GM18520 (cell line): ENCODE data around the gene UXS1.

ENCODE experiments used
- ATAC-seq: cut with Tn5 transposase; IDR thresholded peaks from one replicate; pipeline ENCODE4 v1.9.1; 2021; ENCODE audit not compliant: unreplicated experiment

UXS1 gene

DNA sequence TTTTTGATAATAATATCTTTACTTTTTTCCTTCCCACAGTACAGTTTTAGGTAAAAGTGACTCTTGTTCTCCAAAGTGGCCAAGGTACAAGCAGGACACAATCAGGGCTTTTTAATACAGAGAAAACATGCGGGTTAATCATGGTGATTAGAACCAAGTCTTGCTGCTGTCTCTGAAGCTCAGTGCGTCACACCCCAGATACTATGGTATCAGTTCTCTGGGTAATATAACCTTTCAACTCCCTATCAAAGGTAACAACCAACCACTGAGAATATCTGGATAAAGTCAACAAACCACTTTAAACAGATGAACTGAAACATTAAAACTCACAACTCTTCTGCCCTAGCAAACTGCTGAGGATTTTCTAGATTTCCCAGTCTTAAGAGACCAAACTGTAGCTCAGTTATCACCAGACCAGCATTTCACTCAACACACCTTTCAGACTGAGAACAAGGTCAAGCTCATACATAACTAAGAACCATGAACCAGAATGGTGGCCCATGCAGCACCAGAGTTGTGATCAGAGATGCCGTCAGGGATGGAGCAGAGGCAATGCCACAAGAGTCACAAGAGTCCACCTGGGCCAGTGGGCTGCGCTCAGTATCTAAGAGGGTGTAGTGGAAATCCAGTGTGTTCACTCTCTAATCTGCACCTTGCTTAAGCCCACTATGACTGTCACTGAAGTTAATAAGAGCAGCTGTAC, 103.0 kb downstream of the UXS1 start:
- no peak for ATAC-seq

DNA sequence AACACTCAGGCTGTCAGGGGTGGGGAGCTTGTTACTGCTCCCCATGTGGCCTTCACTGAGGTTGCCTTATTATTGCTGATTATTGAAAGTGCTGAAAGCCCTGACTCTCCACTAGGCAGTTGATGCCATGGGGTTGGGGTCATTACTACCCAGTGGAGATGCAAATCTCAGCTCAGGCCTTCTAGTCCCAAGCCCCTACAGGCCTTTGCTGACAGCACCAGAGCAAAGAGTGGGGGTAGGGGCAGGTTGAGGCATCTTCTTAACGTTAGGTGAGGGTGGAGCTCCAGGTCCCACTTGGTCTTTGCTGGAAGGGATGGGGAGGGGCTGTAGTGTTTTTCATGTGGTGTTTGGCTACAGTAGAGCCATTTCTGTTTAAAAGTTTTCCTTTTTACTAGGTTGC, 104.5 kb downstream of the UXS1 start:
- ATAC-seq: no peak

DNA sequence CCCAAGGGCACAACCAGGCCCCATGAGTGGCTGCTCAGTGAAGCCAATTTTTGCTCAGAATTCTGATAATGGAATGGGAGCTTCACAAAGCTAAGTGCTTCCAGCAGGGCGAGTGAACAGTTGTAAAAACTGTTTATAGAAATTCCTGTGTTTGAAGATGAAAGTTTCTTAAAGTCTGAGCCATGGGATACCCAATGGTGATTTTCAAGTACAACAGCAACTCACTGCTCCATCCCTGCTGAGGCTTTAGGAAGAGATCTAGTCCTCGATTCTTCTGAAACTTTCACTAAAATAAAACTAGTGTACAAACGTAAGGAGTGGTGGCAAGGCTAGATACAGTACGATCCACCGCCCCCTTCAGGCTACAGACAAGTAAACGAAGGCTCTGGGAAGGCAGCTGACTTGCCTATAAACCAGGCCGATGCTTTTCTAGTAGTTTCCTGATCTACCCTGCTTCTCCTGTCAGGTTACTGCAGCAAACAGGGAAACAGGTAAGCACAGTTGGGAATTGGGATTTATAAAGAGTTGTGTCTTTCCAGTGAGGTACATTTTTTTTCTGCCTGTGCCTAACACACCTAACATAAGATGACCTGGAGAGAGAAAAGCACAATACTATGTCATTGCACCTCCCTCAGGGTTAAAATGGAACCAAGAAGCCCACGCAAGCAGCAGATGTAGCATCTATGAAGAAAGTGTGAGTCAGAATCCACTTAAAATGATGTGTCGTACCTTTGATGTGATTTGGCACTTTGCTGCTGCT, 108.7 kb downstream of the UXS1 start:
- ATAC-seq: no peak

DNA sequence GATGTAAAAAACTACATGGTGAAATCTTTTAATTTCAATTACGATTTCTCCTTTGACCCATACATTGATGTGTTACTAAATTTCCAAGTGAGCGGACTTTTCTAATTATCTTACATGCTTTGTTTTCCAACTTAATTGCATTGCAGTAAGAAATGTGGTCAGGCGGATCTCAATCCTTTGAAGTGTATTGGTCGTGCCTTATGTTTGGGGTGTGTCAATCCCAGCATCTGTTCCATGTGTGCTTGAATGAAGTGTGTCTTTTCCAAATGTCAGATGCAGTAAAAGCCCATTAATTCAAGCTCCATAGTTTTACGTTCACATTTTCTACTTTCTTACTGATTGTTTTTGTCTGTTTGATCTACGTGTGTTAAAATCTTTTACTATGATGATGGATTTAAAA, 113.1 kb downstream of the UXS1 start:
- ATAC-seq: no peak

DNA sequence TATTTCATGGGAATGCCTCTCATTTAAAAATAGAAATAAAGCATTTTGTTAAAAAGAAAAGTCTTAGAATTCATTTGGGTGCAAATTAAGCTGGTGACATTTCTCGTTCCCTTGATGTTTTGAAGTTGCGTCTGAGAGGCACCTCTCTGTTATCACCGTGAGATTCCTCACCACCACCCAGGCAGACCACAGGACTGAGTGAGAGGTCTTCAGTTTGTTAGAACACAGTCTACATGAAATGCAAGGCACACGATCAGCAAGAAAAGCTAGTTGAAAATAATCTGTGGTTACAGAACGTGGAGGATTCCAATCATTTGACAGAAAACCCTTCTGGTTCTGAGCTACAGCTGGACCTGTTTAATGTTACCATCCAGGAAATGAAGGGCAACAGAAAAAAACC, 116.0 kb downstream of the UXS1 start:
- no peak for ATAC-seq

DNA sequence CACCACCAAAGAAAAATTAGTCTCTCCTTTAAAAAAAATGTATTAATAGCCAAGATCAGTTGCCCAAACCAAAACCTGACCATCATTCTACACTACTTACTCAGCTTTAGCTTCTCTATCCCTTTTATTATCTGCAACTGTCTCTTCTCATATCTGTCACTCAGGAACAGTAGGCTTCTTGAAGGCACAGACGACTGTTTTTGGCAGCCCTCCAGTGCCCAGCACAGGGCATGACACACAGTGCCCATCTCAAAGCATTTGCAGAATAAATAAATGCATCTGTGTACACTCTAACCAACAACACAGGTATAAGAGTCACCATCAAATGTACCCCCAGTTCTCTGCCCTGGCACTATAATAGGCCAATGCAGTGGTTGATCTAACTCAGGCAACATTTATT, 117.2 kb downstream of the UXS1 start:
- no peak for ATAC-seq

DNA sequence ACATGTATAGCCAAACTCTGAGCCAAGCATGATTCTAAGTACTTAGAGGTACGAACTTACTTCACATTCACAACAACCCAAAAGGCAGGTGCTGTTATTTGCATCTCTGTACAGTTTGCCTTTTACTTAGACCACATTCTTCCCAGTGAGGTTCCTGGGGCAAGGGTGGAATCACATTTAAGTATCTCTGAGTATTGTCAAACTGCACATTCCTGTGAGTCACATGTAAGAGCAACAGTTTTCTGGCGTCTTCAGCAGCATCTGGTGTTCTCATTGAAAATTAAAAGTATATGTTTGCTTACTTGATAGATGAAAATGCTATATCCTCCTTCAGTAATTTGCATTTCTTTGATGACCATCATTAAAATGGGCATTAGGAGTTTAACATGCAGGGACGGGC, 119.1 kb downstream of the UXS1 start:
- no peak for ATAC-seq

DNA sequence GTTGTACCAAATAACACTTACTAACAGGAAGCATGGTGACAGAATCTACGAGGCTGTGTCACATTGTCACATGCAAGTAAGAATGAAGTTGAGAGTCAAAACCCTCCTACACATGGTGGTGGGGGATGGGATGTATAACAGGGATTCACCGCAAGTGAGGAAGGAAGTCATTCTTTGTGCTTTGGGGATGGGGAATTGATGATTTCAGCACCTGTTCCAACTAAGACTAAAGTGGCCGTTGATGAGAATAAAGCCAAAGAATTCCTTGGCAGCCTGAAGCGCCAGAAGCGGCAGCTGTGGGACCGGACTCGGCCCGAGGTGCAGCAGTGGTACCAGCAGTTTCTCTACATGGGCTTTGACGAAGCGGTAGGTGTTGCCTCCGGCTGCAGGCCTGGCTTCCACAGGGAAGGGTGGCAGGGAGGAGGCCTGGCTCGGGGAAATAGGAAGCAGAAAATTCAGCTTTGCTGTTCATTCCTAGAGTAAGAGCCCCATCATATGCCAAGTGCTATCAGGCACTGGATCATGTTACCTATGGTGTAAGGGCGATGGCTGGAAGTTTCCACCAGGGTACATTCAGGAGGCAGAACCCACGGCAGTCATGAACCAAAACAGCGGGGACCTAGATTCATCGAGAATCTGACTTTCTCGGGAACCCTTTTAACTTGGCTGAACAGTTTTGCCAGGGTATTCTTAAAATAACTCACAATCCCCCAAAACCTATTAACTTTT, 120.3 kb downstream of the UXS1 start:
- ATAC-seq: no peak

DNA sequence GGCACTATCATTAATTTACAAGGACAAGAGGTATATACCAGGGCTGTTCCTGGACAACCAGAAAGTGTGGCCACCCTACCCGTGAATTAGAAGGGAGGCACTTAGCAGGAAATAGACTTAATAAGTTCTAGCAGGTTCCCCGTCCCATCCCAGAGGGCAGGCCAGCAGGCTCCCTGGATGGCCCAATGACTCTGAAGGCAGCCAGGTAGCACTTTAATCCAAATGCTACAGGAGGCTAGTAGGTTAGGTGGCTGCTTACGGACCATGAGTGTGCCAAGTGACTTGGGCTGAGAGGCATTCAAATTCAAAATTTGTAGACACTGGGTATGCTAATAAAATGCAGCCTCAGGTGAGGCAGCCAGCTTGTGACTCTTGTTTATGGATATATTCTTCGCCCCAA, 123.9 kb downstream of the UXS1 start:
- no peak for ATAC-seq

DNA sequence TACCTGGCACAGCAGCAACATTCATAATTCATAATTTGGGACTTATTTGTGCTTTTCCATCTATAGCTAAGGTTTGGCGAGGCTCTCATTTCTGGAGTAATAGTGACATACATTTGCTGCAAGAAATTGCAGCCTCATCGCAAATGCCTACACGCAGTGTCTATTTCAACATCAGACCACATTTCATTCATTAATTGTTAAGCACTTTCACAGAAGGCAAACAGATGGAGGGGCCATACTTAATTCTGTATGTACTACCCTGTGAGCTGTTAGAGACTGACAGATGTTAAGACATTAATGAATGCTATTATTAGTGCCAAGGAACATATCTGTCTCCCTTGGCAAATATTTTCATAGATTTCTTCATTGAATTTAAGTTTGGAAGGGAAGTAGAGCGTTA, 125.7 kb downstream of the UXS1 start:
- ATAC-seq: no peak

DNA sequence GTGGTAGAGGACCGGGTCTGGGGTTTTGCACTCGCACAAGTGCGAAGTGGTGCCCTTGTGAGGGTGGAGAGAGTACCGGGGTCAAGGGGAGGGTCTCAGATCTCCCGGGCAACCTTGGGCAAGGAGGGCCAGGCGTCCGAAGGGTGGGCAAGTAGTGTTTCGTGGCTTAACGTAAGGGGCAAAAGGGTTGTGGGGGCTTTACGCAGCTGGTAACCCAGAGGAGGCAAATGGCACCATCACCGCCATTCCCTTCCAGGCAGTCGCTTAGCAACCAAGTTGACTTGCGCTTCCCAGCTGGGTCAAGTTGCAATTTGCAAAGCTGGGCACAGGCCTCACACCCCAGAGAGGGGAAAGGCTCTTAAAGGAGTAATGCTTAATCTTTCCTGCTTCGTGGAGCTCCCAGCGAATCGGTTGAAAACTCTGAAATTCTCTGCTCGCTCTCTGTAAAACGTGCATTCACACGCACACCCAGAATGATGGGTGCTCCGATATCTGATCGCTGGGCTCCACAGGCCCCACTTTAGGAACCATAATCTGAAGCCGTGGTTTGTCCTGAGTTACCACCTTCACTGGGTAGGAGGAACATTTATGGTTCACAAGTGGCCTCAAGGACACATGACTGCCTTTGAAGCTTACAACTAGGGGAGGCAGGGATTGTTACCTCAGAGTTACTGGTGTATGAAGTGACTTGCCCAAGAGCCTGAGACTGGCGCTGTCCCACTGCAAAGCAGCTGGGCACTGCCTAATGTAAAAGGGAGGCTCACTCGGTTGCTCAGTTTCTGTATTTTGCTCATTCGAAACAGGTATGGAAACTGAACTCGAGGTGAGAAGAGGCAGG, 127.9 kb downstream of the UXS1 start:
- no peak for ATAC-seq

DNA sequence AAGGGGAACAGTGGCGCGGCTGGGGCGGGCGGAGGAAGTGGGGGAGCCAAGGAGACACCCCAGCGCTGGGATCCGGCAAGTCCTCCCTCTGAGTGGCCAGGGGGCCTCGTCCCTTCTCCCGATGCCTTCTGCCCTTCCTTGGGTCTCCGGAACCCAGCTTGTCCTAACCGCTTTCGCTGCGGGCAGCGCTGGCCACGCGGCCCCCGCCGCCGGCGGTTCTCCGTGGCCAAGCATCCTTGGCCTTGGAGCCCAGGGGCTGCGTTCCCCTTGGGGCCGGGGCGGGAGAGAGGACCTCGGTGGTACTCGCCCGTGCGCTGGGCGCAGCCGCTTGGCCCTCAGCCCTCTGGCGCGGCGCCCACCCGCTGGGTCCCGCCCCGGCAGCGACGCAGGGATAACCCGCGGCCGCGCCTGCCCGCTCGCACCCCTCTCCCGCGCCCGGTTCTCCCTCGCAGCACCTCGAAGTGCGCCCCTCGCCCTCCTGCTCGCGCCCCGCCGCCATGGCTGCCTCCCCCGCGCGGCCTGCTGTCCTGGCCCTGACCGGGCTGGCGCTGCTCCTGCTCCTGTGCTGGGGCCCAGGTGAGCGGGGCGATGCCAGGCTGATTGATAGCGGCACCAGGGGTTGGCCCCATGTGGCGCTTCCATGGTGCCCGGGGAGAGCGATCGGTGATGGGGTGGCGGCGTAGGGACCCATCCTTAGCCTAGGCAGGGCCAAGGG, 128.7 kb downstream of the UXS1 start:
- no peak for ATAC-seq

DNA sequence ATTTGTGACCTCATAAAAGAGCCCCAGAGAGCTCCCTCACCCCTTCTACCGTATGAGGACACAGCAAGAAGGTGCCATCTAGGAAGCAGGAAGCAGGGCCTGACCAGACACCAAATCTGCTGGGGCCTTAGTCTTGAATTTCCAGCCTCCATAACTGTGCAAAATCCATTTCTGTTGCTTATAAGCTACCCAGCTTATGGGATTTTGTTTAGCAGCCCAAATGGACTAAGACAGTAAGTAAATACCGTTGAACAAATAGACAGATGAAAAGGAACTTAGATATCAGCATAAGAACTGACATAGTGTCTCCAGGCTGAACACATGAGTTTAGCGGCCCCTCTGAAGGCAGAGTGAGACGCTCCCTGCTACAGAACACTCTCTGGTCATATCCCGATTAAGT, 130.9 kb downstream of the UXS1 start:
- ATAC-seq: no peak

DNA sequence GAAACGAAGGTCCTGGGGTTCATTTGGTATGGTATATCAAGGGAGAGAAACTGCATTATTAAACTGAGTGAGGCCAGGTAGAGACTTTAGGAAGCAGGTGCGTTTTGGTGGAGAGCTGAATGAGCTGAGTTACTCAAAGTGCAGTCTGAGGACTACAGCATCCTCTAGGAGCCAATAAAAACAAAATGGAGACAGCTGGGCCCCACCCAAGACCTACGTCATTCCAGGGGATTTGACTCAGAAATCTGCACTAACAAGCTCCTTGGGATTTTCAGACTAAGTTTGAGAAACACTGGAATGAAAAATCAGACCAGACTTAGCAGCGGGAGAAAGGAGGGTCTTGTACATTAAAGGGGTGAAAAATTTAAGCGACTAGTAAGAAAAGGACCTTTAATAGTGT, 131.5 kb downstream of the UXS1 start:
- no peak for ATAC-seq

DNA sequence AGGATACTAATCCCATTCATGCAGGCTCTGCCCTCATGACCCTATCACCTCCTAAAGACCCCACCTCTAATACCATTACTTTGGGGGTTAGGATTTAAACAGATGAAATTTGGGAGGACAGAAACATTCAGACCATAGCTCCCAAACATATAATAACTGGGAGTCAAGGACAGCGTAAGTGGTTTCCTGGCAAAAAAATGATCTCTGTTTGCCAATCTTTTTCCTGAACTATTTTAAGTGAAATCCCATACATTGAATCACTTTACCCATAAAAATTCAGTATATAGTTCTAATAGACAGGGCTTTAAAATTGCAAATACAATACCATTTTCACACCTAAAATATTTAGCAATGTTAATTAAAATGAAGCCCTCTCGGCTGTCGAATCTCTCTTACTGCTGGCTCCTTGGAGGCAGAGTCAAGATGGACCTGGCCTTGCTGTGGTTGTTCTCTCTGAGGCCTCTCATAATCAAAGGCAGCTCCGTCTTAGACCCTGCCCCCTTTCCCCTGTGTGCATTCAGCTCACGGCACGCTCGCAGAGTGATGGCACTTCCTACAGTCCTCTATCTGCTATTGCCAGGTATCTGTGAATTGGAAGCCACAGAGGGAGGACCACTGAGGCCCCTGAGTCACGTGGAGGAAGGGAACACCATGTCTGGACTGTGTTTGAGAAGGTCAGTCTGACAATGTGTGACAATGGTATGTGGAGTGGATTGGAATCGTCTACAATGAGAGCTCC, 132.3 kb downstream of the UXS1 start:
- ATAC-seq: no peak

DNA sequence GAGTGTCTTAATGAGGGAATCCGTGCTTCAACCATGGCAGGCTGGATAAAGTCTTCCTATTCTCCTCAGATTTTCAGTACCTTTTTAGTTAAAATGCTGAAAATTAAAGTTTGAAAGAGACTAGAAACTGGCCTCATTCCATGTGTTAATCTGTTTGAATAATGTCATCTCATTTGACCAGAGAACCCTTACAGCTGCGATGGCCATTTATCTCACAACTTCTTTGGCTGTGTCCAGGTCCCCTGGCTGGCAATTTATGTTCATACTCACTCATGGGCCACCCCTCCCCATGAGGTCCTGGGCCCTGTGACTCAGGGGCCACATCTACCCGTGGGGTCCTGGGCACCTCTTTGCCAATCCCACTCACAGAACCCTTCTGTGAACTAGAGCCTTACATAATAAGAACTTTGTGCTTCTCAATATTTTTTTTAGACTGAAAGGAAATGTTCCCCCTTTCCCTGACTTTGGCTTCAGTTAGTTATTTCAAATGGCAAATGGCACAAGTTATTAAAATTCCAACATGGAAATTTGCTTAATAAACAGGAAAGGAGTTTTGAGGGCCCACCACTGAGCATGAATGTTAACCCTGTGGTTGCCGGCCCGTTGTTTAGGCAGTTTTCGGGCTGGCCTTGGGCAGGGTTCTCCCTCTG, 134.6 kb downstream of the UXS1 start:
- no peak for ATAC-seq

DNA sequence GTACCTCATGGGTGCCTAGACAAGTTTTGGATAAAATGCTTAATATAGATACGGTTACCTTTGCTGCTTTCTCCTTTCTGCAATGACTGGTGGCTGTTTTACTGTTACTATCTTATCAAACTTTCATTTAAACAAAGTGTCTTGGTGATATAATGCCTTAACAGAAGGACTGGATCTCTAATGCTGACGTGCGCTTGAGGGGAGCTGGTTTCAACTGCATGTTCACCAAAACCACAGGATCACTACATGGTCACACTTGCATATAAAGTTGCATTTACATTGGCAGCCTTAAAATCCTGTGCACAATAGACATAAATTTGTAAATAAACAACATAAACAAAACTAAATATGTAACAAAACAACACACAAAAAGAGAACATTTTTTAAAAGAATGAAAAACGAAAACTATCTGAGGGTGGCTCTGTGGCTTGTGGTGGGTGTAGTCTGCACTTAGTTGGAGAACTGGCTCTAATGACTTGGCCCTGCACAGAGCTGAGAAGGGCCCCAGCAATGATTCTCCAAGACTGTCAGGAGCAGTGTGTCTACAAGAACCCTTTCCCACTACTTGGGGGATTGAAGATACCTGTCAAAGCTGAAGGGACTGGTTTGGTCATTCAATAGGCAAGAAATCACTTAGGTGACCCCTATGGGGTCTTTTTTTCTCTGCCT, 135.5 kb downstream of the UXS1 start:
- no peak for ATAC-seq

DNA sequence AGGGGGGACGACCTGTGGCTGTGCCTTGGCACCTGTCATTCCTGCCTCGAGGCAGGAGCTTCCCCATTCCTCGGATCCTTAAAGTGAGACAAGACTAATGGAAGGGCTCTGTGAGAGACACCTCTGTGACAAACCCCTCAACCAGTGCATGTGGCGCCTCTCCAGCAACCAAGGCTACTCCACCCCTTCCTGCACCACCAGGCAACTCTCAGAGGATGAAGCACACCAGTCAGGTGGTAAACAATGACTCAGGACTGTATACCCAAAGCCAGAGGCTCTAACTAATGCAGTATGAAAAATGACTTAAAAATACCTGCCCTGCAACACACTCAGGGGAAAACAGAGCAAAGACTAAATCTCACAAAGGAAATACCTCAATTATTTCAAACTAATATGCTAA, 136.9 kb downstream of the UXS1 start:
- no peak for ATAC-seq
